ENCODE results near the gene TBX19. TPM values are rescaled to one million over a fixed set of nuclear protein-coding genes. Genes with fewer than 3 reads are reported as not detected.
A peak's percentile ranks its signal among the peaks of the same experiment; 100 is the strongest.

TBX19 gene
- total RNA-seq, result 0.57 and 1.2 TPM in 2 replicates
- 1.1 and 1.9 TPM in 2 replicates for polyA plus RNA-seq

DNA sequence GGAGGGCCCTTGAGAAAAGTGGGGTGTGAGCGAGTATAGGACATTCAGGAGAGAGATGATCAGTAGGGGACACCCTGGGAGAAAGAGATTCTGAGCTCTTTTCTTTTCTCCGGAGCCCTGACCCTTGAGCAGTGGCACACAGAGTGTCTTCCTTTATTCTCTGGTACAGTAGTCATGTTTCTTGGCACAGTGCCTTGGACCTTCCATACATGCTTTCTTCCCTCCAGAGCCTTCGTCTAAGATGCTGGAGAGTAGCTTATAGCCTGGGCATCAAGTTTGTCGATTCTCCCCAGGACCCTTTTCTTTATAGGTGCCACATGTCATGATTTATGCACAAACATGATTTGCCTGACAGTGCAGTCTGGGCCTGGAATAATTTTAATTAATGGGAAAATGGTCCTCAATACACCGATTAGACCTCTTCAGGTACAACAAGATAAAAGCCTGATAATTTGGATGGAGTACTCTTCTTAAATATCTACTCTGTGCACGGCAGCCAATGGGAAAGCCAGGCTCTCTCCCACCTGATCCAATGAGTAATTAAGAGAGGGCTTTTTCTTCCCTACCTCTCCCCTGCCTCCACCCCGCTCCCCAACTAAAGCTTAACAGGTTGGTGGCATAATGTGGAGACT lies at the start of gene TBX19:
TBX19 (plus strand) TSS at position 582 of the 632 bp plus-strand sequence. CDS start 214 bp downstream, outside the sequence.
- 93% methylated on average over 7 of the region's 7 CpGs for WGBS (ENCODE audit: low lambda C conversion rate, missing lambda C conversion rate)
- no peaks in the 10 kb centered on the region for H3K9me2 ChIP-seq (replicated peaks; ENCODE audit: insufficient read depth)
- no peak within 1 kb of the TSS for H2AFZ ChIP-seq
- H4K20me1 ChIP-seq (ENCODE audit: insufficient read depth, poor library complexity, severe bottlenecking), result no peaks in the 10 kb centered on the region
- H3K9me3 ChIP-seq (ENCODE audit: low read depth), result no peaks in the 10 kb centered on the region
- H3K36me3 ChIP-seq (replicated peaks; ENCODE audit: insufficient read depth, low read depth), result no peaks in the 10 kb centered on the region
- TF ChIP-seq EZH2 (IDR thresholded peaks at IDR 0.05; ENCODE audit: borderline replicate concordance), result no peak
- TF ChIP-seq, protein P1, sequence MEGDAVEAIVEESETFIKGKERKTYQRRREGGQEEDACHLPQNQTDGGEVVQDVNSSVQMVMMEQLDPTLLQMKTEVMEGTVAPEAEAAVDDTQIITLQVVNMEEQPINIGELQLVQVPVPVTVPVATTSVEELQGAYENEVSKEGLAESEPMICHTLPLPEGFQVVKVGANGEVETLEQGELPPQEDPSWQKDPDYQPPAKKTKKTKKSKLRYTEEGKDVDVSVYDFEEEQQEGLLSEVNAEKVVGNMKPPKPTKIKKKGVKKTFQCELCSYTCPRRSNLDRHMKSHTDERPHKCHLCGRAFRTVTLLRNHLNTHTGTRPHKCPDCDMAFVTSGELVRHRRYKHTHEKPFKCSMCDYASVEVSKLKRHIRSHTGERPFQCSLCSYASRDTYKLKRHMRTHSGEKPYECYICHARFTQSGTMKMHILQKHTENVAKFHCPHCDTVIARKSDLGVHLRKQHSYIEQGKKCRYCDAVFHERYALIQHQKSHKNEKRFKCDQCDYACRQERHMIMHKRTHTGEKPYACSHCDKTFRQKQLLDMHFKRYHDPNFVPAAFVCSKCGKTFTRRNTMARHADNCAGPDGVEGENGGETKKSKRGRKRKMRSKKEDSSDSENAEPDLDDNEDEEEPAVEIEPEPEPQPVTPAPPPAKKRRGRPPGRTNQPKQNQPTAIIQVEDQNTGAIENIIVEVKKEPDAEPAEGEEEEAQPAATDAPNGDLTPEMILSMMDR (IDR thresholded peaks at IDR 0.05; ENCODE audit: poor library complexity), result no peak
- no peak for TF ChIP-seq EZH2phosphoT487 (IDR thresholded peaks at IDR 0.05; ENCODE audit: low read depth, severe bottlenecking, unreplicated experiment)
- no peak for DNase-seq (ENCODE audit: low spot score)
- no peak within 1 kb of the TSS for H3K4me3 ChIP-seq
- H3K27ac ChIP-seq, result no peak within 1 kb of the TSS
- H3K27me3 ChIP-seq, result no peaks in the 10 kb centered on the region
- no peaks in the 10 kb centered on the region for H3K79me2 ChIP-seq
- H3K4me1 ChIP-seq (ENCODE audit: insufficient read depth), result no peaks in the 10 kb centered on the region
- H3K4me2 ChIP-seq, result no peak within 1 kb of the TSS

DNA sequence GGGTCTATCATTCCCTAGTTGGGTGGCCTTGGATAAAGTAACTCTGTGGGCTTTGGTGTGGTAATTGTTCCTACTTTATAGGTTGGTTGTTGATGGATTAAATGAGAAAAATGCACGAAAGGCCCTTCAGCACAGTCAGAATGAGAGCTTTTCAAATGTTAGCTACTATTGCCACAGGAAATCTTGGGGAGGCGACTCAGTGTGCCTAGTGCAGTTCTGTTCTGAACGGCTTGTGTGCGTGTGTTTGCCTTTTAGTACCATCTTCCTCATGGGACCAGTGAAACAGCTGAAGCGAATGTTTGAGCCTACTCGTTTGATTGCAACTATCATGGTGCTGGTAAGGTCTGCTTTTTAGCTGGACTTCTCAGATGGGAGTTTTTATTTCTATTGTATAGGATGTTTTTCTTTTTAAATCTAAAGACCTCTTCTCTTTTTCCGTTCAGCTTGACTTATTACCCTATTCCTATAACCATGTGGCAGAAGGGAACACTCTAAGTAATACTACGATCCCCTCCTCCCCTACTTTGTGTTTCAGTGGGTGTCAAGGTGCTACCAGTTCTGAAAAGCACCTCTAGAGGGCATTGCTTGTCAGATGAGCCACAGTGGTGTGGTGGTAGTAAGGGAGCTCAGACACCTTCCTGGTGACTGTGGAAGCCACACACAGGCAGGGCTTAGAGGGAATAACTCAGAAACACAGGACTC lies 45.7 kb upstream of the TBX19 start:
- Histone ChIP-seq H3K4me1 (ENCODE audit: insufficient read depth) (peaks cover 11% of the 10 kb centered on the region), H3K36me3 (replicated peaks; ENCODE audit: insufficient read depth, low read depth) (no peaks in the 10 kb centered on the region), H3K9me2 (replicated peaks; ENCODE audit: insufficient read depth) (no peaks in the 10 kb centered on the region), H3K79me2 (peaks cover 48% of the 10 kb centered on the region), H3K27ac (no peak overlapping the region), H3K4me3 (no peak overlapping the region), H4K20me1 (ENCODE audit: insufficient read depth, poor library complexity, severe bottlenecking) (peaks cover 10% of the 10 kb centered on the region), H3K27me3 (no peaks in the 10 kb centered on the region), H3K9me3 (ENCODE audit: low read depth) (no peaks in the 10 kb centered on the region), H3K4me2 (no peak overlapping the region), H2AFZ (no peak overlapping the region)
- TF ChIP-seq, protein P1 (IDR thresholded peaks at IDR 0.05; ENCODE audit: poor library complexity), result peak; percentile 46
- TF ChIP-seq EZH2 (IDR thresholded peaks at IDR 0.05; ENCODE audit: borderline replicate concordance), result no peak
- 92% methylated on average over 8 of the region's 8 CpGs for WGBS (ENCODE audit: low lambda C conversion rate, missing lambda C conversion rate)
- peak; percentile 52 for DNase-seq (ENCODE audit: low spot score)

DNA sequence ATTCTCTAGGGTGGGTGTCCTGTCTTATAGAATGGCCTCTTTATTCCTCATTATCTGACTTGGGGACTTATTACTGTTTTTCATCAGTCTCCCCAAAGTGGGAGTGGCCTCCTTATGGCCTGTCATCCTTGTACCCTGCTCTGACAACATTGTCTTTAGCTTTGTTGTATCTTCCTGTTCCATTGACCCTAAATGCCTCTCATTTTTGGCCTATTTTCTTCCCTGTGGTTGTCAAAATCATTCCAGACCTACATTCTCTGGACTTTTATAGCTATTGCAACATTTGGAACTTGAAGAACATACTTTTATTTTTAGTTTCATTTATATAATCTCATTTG lies 45.2 kb upstream of the TBX19 start:
- Histone ChIP-seq H3K27me3 (no peaks in the 10 kb centered on the region), H3K9me3 (ENCODE audit: low read depth) (no peaks in the 10 kb centered on the region), H4K20me1 (ENCODE audit: insufficient read depth, poor library complexity, severe bottlenecking) (peaks cover 10% of the 10 kb centered on the region), H3K79me2 (peaks cover 43% of the 10 kb centered on the region), H3K36me3 (replicated peaks; ENCODE audit: insufficient read depth, low read depth) (no peaks in the 10 kb centered on the region), H3K4me2 (no peak overlapping the region), H3K9me2 (replicated peaks; ENCODE audit: insufficient read depth) (no peaks in the 10 kb centered on the region), H3K4me3 (no peak overlapping the region), H3K4me1 (ENCODE audit: insufficient read depth) (peaks cover 11% of the 10 kb centered on the region), H3K27ac (no peak overlapping the region), H2AFZ (no peak overlapping the region)
- TF ChIP-seq EZH2 (IDR thresholded peaks at IDR 0.05; ENCODE audit: borderline replicate concordance), result no peak
- TF ChIP-seq, protein P1 (IDR thresholded peaks at IDR 0.05; ENCODE audit: poor library complexity), result no peak
- no peak for TF ChIP-seq EZH2phosphoT487 (IDR thresholded peaks at IDR 0.05; ENCODE audit: low read depth, severe bottlenecking, unreplicated experiment)
- DNase-seq (ENCODE audit: low spot score), result no peak

All from hepatocyte (in vitro differentiated cells).